ENCODE measurements around the gene SETBP1.

SETBP1 gene

DNA sequence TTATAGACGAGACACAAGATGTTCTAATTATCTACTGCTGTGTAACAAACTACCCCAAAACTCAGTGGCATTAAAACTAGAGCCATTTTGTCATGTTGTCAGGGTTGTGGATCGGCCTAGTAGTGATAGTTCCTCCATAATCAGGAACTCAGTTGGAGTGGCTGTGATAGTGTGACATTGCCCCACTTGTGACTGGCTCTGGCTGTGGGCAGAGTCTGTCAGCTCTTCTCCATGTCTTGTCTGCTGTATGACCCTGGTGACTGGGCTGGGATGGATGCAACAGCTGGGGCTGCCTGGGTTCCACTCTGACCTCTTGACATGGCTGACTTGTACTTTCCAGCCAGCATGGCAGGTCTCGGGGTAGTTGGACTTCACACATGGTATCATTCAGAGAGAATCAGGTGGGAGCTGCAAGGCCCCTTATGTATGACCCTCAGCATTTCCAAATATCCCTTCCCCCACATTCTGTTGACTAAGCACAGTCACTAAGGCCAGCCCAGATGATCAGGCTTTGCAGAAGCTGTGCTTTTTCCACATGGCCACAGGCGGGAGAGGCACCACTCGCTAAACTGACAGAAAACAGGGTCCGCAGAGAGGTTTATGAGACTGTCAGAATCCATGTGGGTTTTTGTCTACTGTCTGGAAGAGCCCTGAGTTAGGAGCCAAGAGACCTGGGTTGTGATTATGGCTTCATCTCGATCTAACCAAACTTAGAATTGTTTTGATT is 50.3 kb downstream of the SETBP1 start:
- TF ChIP-seq, protein P1, sequence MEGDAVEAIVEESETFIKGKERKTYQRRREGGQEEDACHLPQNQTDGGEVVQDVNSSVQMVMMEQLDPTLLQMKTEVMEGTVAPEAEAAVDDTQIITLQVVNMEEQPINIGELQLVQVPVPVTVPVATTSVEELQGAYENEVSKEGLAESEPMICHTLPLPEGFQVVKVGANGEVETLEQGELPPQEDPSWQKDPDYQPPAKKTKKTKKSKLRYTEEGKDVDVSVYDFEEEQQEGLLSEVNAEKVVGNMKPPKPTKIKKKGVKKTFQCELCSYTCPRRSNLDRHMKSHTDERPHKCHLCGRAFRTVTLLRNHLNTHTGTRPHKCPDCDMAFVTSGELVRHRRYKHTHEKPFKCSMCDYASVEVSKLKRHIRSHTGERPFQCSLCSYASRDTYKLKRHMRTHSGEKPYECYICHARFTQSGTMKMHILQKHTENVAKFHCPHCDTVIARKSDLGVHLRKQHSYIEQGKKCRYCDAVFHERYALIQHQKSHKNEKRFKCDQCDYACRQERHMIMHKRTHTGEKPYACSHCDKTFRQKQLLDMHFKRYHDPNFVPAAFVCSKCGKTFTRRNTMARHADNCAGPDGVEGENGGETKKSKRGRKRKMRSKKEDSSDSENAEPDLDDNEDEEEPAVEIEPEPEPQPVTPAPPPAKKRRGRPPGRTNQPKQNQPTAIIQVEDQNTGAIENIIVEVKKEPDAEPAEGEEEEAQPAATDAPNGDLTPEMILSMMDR (IDR thresholded peaks at IDR 0.05; ENCODE audit: low read depth, low read length, missing control alignments): no peak
- no peak for DNase-seq (ENCODE audit: low read depth)
- no peak overlapping the region for H3K4me3 ChIP-seq (ENCODE audit: low read depth, low read length)

DNA sequence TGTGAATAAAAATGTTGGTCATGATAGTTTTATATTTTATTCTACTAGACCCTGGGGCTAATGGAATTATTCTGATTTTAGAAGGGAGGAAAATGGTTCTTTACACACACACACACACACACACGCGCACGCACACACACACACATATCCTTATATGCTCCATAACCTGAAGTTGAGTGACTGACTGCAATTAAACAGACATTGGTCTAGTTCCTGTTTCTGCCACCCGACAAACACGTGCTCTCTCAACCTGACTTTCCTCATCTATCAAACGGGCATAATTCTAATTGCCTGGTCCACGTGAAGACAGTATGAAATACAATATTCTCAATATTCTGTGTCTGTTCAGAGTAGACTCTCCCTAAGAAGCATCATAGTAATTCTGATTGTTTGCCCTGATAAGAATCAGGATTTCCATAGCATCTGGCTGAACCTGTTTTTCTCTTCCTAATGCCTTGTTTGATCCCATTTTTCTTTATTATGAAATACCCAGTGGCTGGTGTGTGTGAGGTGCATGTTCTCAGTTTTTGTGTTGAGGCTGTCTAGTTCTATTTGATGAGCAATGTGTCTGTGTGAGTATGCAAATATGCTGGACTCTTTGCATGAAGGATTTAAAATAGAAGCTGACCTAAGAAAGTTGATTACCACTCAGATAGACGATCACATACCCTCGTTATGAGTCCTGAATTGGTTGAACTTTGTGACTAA is 51.0 kb downstream of the SETBP1 start:
- H3K4me3 ChIP-seq (ENCODE audit: low read depth, low read length): no peak overlapping the region
- DNase-seq (ENCODE audit: low read depth): no peak
- TF ChIP-seq, protein P1 (IDR thresholded peaks at IDR 0.05; ENCODE audit: low read depth, low read length, missing control alignments): no peak

DNA sequence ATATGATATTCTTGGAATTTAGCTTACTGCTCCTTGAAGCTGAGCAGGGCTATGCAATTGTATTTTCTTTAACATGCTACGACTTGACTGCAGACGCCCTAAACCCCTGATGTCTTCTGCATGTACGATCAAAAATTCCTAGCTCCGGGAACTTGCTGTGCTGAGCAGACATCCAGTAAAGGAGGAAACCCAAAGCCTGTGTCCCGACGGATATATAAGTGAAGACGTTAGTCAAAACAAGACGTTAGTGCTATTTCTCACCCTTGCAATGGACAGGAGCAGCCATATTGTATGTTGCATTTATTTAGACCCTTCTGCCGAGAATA is 51.5 kb downstream of the SETBP1 start:
- no peak for DNase-seq (ENCODE audit: low read depth)
- TF ChIP-seq, protein P1 (IDR thresholded peaks at IDR 0.05; ENCODE audit: low read depth, low read length, missing control alignments): no peak
- H3K4me3 ChIP-seq (ENCODE audit: low read depth, low read length): no peak overlapping the region

DNA sequence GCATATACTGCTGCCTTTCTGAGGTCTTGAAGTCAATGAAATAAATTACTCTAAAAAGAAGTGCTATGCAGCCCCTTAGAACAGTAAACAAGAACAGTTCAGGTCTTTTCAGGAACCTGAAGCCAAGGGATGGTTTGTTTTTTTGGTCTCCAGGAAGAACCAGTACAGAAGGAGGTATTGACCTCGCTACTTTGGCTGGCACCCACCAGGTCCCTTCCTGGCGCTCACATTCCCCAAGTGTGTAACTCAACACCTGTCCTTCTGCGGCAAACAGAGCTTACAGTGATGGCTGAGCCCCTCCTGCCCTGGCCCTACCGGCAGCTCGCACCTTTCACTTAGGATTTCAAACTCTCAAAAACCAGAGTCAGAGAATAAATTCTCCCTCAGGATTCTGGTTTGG is 51.9 kb downstream of the SETBP1 start:
- DNase-seq (ENCODE audit: low read depth): no peak
- TF ChIP-seq, protein P1 (IDR thresholded peaks at IDR 0.05; ENCODE audit: low read depth, low read length, missing control alignments): no peak

DNA sequence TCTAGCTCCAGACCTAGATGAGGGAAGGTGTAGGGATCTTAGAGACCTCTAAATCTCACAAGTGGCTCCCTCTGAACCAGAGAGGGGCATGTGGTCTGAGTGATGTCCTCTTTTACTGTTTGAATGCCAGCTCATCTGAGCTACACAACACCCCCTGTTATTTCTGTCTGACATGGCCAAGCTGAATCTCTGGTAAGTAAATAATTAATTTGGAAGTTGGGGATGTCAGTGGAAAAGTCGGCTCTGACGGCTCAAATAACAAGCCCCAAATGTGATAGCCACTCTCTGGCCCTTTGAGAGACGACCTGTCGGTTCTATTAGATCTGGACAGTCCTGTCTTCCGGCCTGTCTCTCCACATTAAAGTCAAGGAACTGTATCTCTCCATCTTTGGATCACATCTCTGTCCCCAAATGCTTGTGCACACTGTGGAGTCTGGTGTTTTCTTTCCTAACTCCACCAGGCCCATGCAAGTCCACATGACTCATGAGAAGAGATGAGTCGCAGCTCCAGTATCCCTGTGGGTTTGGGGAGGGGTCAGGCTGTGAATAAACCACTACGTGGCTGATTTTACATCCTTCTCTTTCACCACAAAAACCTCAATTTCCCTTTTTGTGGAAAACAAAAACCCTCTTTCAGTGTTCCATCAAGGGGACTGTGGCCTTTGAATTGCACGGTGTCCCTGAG is 52.5 kb downstream of the SETBP1 start:
- TF ChIP-seq, protein P1 (IDR thresholded peaks at IDR 0.05; ENCODE audit: low read depth, low read length, missing control alignments): no peak
- no peak for DNase-seq (ENCODE audit: low read depth)
- H3K4me3 ChIP-seq (ENCODE audit: low read depth, low read length): no peak overlapping the region

More for the DNA sequence above, 51.9 kb downstream of the SETBP1 start:
- no peak overlapping the region for H3K4me3 ChIP-seq (ENCODE audit: low read depth, low read length)

DNA sequence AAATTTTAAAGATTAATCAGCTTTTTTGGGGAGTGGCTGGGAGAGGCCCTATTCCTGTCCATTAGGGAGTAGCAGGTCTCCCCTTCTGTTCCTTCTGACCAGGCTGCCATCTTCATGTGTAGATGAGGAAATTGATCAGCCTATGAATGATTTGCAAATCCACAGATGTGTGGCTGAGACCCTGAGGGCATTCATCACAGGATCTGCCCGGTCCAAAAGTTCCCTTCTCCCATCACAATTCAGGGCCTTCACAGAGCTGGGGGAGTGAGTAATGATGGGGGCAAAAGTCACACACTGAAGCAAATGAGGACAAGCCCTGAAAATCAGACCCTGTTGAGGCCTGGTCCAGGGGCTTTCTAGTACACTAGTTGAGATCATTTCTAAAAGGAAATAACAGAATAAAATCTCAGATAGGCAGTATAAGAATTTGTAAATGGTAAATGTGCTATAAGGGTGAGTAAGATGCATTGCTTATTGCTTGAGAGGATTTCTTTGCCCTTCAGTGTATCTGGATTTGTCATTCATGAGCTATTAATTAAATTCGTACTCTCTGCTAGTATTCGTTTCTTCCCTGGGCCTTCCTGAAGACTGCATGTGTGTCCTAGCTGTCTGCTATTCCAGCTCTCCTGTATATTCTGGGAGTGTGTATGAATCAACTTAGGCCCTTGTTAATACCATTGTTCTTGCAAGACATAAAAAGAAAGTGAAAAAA is 53.2 kb downstream of the SETBP1 start:
- no peak for DNase-seq (ENCODE audit: low read depth)
- no peak overlapping the region for H3K4me3 ChIP-seq (ENCODE audit: low read depth, low read length)
- TF ChIP-seq, protein P1 (IDR thresholded peaks at IDR 0.05; ENCODE audit: low read depth, low read length, missing control alignments): no peak

Measured in GM12864 (cell line).